Measurements from ENCODE around the gene CYBB. TPM values are rescaled to one million over a fixed set of nuclear protein-coding genes. Genes with fewer than 3 reads are reported as not detected.
A peak's percentile ranks its signal among the peaks of the same experiment; 100 is the strongest.

The CYBB gene
- total and polyA plus RNA-seq, 2 donors (not counting 1 experiment from before 2014, with no cell fraction given): under 0.01 TPM; not detected in 1

DNA sequence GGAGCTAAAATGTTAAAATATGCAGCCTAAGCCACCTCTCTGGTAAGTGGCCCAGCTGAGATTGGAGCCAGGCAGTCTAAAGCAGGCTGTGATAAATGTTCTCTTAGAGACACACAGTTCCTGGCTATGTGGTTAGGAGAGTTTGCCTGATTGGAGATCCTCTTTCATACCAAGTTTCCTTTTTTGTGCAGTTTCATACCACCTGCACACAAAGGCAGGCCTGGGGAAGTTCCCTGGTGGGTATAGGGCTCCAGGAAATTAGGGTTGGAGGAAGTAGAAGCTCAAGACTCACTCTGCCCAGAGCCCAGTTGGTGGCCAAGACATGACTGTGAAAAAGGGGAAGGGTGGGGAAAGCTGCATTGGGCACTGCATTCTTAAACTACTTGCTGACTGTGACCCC lies 16.9 kb downstream of the CYBB start:
- H4K20me1 ChIP-seq (ENCODE audit: control insufficient read depth, extremely low read depth, insufficient read depth, low read length): peaks cover 1% of the 10 kb centered on the region
- H3K9me3 ChIP-seq (ENCODE audit: control insufficient read depth, insufficient read depth, low read depth, low read length): no peaks in the 10 kb centered on the region
- H3K4me3 ChIP-seq (replicated peaks in 1 of 4; ENCODE audit: control extremely low read depth in 1 of 4, insufficient read depth in 1 of 4, low read depth in 3 of 4, low read length in 4 of 4): no peak overlapping the region
- H3K4me1 ChIP-seq (ENCODE audit: control insufficient read depth, extremely low read depth, insufficient read depth, low read length): no peaks in the 10 kb centered on the region
- H3K4me2 ChIP-seq (ENCODE audit: extremely low read depth, insufficient read depth, low read length): no peak overlapping the region
- TF ChIP-seq, protein P1, sequence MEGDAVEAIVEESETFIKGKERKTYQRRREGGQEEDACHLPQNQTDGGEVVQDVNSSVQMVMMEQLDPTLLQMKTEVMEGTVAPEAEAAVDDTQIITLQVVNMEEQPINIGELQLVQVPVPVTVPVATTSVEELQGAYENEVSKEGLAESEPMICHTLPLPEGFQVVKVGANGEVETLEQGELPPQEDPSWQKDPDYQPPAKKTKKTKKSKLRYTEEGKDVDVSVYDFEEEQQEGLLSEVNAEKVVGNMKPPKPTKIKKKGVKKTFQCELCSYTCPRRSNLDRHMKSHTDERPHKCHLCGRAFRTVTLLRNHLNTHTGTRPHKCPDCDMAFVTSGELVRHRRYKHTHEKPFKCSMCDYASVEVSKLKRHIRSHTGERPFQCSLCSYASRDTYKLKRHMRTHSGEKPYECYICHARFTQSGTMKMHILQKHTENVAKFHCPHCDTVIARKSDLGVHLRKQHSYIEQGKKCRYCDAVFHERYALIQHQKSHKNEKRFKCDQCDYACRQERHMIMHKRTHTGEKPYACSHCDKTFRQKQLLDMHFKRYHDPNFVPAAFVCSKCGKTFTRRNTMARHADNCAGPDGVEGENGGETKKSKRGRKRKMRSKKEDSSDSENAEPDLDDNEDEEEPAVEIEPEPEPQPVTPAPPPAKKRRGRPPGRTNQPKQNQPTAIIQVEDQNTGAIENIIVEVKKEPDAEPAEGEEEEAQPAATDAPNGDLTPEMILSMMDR (conservative IDR thresholded peaks at IDR 0.05 in 1 of 2, IDR thresholded peaks at IDR 0.05 in 1 of 2; ENCODE audit: low read depth in 1 of 2, low read length in 2 of 2): no peak
- no peak for TF ChIP-seq EZH2 (IDR thresholded peaks at IDR 0.05; ENCODE audit: low read length, missing control alignments)
- no peak overlapping the region for H3K27ac ChIP-seq (ENCODE audit: insufficient read depth, low read length)
- H3K79me2 ChIP-seq (ENCODE audit: control insufficient read depth, insufficient read depth, low read length): no peaks in the 10 kb centered on the region
- H3K36me3 ChIP-seq (ENCODE audit: control insufficient read depth, insufficient read depth, low read length): no peaks in the 10 kb centered on the region
- no peaks in the 10 kb centered on the region for H3K27me3 ChIP-seq (ENCODE audit: control insufficient read depth, insufficient read depth, low read length)
- DNase-seq (ENCODE audit: low read depth in 2 of 2): peak in 1 of 2 donors; percentile 1
- H3K9ac ChIP-seq (ENCODE audit: insufficient read depth, low read length): no peak overlapping the region
- no peak overlapping the region for H2AFZ ChIP-seq (ENCODE audit: low read length)

DNA sequence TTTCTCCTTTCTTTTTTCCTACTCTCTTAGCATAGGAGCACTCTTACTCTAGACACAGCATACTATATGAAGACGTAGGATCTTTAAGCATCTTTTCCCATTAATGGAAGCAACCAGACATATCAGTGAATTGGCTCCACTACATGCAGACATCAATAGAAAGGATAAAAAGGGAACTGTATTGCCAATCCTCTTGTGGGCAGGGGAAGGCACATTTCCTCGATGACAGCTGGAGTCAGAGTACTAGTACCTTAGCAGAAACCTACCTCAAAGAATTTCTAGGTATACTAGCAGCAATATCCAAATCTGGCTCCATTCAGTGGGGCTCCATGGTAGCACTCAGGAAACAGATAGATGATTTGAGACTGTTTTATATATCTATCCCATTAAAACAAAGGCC lies 20.1 kb downstream of the CYBB start:
- no peaks in the 10 kb centered on the region for H3K9me3 ChIP-seq (ENCODE audit: control insufficient read depth, insufficient read depth, low read depth, low read length)
- H2AFZ ChIP-seq (ENCODE audit: low read length): no peak overlapping the region

DNA sequence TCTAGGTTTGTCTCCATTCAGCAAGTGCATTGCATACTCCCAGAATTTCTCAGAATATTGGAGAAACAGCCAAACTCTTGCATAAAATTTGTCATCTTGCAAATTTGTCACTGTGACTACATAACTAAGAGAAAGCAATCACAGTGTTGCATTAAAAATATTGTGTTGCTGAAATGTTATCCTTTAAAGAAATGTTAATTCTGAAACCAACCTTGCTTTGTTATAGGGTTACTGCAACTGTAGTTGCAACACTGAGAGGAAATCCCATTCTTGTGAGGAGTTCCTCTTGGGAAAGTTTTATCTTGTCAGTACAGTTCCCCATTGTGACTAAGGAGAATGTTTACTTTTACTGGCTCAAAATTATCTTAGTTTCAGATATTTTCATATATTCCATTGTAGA lies 20.9 kb downstream of the CYBB start:
- no peak overlapping the region for H3K27ac ChIP-seq (ENCODE audit: insufficient read depth, low read length)
- no peak overlapping the region for H3K4me3 ChIP-seq (replicated peaks in 1 of 4; ENCODE audit: control extremely low read depth in 1 of 4, insufficient read depth in 1 of 4, low read depth in 3 of 4, low read length in 4 of 4)
- no peak overlapping the region for H2AFZ ChIP-seq (ENCODE audit: low read length)
- H3K79me2 ChIP-seq (ENCODE audit: control insufficient read depth, insufficient read depth, low read length): no peaks in the 10 kb centered on the region
- H3K9me3 ChIP-seq (ENCODE audit: control insufficient read depth, insufficient read depth, low read depth, low read length): no peaks in the 10 kb centered on the region
- no peaks in the 10 kb centered on the region for H4K20me1 ChIP-seq (ENCODE audit: control insufficient read depth, extremely low read depth, insufficient read depth, low read length)
- TF ChIP-seq, protein P1 (conservative IDR thresholded peaks at IDR 0.05 in 1 of 2, IDR thresholded peaks at IDR 0.05 in 1 of 2; ENCODE audit: low read depth in 1 of 2, low read length in 2 of 2): no peak
- TF ChIP-seq EZH2 (IDR thresholded peaks at IDR 0.05; ENCODE audit: low read length, missing control alignments): no peak
- H3K27me3 ChIP-seq (ENCODE audit: control insufficient read depth, insufficient read depth, low read length): no peaks in the 10 kb centered on the region
- no peak overlapping the region for H3K4me2 ChIP-seq (ENCODE audit: extremely low read depth, insufficient read depth, low read length)
- no peaks in the 10 kb centered on the region for H3K36me3 ChIP-seq (ENCODE audit: control insufficient read depth, insufficient read depth, low read length)
- H3K9ac ChIP-seq (ENCODE audit: insufficient read depth, low read length): no peak overlapping the region
- DNase-seq (ENCODE audit: low read depth in 2 of 2): no peak
- no peaks in the 10 kb centered on the region for H3K4me1 ChIP-seq (ENCODE audit: control insufficient read depth, extremely low read depth, insufficient read depth, low read length)

More for the DNA sequence above, 20.1 kb downstream of the CYBB start:
- H3K27ac ChIP-seq (ENCODE audit: insufficient read depth, low read length): no peak overlapping the region
- no peaks in the 10 kb centered on the region for H3K27me3 ChIP-seq (ENCODE audit: control insufficient read depth, insufficient read depth, low read length)
- no peak overlapping the region for H3K4me3 ChIP-seq (replicated peaks in 1 of 4; ENCODE audit: control extremely low read depth in 1 of 4, insufficient read depth in 1 of 4, low read depth in 3 of 4, low read length in 4 of 4)
- DNase-seq (ENCODE audit: low read depth in 2 of 2): no peak
- H4K20me1 ChIP-seq (ENCODE audit: control insufficient read depth, extremely low read depth, insufficient read depth, low read length): no peaks in the 10 kb centered on the region
- no peak overlapping the region for H3K9ac ChIP-seq (ENCODE audit: insufficient read depth, low read length)
- no peak for TF ChIP-seq EZH2 (IDR thresholded peaks at IDR 0.05; ENCODE audit: low read length, missing control alignments)
- TF ChIP-seq, protein P1 (conservative IDR thresholded peaks at IDR 0.05 in 1 of 2, IDR thresholded peaks at IDR 0.05 in 1 of 2; ENCODE audit: low read depth in 1 of 2, low read length in 2 of 2): no peak
- H3K79me2 ChIP-seq (ENCODE audit: control insufficient read depth, insufficient read depth, low read length): no peaks in the 10 kb centered on the region
- no peak overlapping the region for H3K4me2 ChIP-seq (ENCODE audit: extremely low read depth, insufficient read depth, low read length)
- H3K4me1 ChIP-seq (ENCODE audit: control insufficient read depth, extremely low read depth, insufficient read depth, low read length): no peaks in the 10 kb centered on the region
- no peaks in the 10 kb centered on the region for H3K36me3 ChIP-seq (ENCODE audit: control insufficient read depth, insufficient read depth, low read length)
